ENCODE measurements around the gene ISM1. TPM values are rescaled to one million over a fixed set of nuclear protein-coding genes. Genes with fewer than 3 reads are reported as not detected.

ISM1 gene
- total RNA-seq, 2 experiments from 2014 or later, result 0.87 to 1.1 TPM

DNA sequence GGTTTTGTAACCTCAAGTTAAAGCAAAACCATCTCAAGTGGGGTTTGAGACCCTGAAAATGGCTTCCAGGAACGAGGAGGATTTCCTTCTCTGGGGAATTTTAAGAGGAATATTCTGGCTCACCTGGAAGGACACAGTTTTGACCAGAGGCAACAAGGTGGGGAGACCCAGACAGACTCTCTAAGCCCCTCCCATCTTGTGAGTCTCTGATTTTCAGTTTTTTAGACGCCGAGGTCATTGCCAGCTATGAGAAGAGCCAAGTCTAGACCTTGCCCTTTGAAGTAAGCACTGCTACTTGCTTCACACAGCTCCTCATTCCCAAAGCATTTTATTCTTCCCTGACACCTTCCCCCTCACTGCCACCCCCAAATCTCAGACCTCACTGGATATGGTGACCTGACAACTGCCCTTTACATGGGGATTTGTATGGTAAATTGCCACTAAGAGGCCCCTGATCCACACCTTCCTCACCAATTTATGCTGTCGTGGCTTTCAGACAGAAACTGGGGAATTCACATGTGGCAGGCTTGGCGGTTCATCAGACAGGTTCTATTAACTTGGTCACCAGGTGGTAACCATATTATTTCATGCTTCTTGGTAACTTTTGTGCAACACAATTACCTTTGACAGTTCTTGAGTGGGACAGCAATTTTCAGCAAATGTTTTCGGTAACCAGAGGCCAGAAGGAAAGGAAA lies 116.2 kb downstream of the ISM1 start:
- ATAC-seq (ENCODE audit: poor library complexity) (no peak), DNase-seq (no peak)
- H3K4me3 Mint-ChIP-seq, result no peak overlapping the region
- Histone ChIP-seq H3K27ac (ENCODE audit: low read depth in 1 of 2, low read length in 2 of 2) (no peak overlapping the region), H3K36me3 (ENCODE audit: insufficient read depth, low read length) (no peaks in the 10 kb centered on the region), H3K4me1 (ENCODE audit: insufficient read depth, low read length) (no peaks in the 10 kb centered on the region), H3K9me3 (ENCODE audit: control insufficient read depth in 1 of 2, insufficient read depth in 1 of 2, low read length in 2 of 2) (no peaks in the 10 kb centered on the region), H3K4me3 (ENCODE audit: low read length) (no peak overlapping the region), H3K27me3 (ENCODE audit: control insufficient read depth in 1 of 2, insufficient read depth in 2 of 2, low read length in 2 of 2) (no peaks in the 10 kb centered on the region)
- no peaks in the 10 kb centered on the region for H3K27me3 Mint-ChIP-seq
- CTCF ChIA-PET, result no interaction called here
- TF ChIP-seq, protein P1, sequence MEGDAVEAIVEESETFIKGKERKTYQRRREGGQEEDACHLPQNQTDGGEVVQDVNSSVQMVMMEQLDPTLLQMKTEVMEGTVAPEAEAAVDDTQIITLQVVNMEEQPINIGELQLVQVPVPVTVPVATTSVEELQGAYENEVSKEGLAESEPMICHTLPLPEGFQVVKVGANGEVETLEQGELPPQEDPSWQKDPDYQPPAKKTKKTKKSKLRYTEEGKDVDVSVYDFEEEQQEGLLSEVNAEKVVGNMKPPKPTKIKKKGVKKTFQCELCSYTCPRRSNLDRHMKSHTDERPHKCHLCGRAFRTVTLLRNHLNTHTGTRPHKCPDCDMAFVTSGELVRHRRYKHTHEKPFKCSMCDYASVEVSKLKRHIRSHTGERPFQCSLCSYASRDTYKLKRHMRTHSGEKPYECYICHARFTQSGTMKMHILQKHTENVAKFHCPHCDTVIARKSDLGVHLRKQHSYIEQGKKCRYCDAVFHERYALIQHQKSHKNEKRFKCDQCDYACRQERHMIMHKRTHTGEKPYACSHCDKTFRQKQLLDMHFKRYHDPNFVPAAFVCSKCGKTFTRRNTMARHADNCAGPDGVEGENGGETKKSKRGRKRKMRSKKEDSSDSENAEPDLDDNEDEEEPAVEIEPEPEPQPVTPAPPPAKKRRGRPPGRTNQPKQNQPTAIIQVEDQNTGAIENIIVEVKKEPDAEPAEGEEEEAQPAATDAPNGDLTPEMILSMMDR (IDR thresholded peaks at IDR 0.05), result no peak
- no peaks in the 10 kb centered on the region for H3K36me3 Mint-ChIP-seq (ENCODE audit: low read depth)
- intact Hi-C loops (cut with DNase I, micrococcal nuclease), result no loop called here
- POLR2A ChIA-PET, result interaction anchor here (0.6 kb wide), 1 partner anchor 264 kb away, joined by 3 read pairs; no protein-coding TSS in a partner anchor
- H3K27ac Mint-ChIP-seq, result no peak overlapping the region
- H3K4me1 Mint-ChIP-seq (ENCODE audit: low read depth), result no peaks in the 10 kb centered on the region
- no peaks in the 10 kb centered on the region for H3K9me3 Mint-ChIP-seq

GRCh38 chr20:13338097-13338661 lies 117.1 kb downstream of the ISM1 start:
- Mint-ChIP-seq H3K27me3 (no peaks in the 10 kb centered on the region), H3K4me3 (no peak overlapping the region), H3K36me3 (ENCODE audit: low read depth) (no peaks in the 10 kb centered on the region), H3K27ac (no peak overlapping the region), H3K4me1 (ENCODE audit: low read depth) (no peaks in the 10 kb centered on the region), H3K9me3 (no peaks in the 10 kb centered on the region)
- no peak overlapping the region for H3K27ac ChIP-seq (ENCODE audit: low read depth in 1 of 2, low read length in 2 of 2)
- ChIA-PET POLR2A (no interaction called here), CTCF (no interaction called here)
- no peak overlapping the region for H3K4me3 ChIP-seq (ENCODE audit: low read length)
- no peaks in the 10 kb centered on the region for H3K27me3 ChIP-seq (ENCODE audit: control insufficient read depth in 1 of 2, insufficient read depth in 2 of 2, low read length in 2 of 2)
- H3K9me3 ChIP-seq (ENCODE audit: control insufficient read depth in 1 of 2, insufficient read depth in 1 of 2, low read length in 2 of 2), result peaks cover 0 to 5% of the 10 kb centered on the region in 2 experiments
- DNase-seq (no peak), ATAC-seq (ENCODE audit: poor library complexity) (no peak)
- H3K4me1 ChIP-seq (ENCODE audit: insufficient read depth, low read length), result no peaks in the 10 kb centered on the region
- no peaks in the 10 kb centered on the region for H3K36me3 ChIP-seq (ENCODE audit: insufficient read depth, low read length)
- TF ChIP-seq, protein P1 (IDR thresholded peaks at IDR 0.05), result no peak
- intact Hi-C loops (cut with DNase I, micrococcal nuclease), result no loop called here

DNA sequence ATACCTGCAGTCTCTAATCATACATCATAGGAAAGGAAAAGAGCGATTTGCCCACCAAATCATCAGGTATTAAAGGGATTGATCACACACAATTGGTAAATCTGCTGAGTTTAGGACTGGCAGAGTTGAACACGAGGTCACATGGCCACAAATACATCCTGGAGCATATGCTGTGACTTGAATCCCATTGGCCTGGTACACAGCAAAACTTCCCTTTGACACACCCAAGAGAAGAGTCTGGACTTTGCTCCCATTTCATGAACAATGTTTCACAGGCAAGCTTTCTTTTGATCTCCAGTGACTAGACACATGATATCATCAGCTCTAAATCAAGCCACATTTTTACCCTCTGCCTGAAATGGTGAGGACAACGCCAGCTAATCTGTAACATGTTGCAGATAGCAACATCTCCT lies 117.9 kb downstream of the ISM1 start:
- CTCF ChIA-PET, result no interaction called here
- H3K9me3 Mint-ChIP-seq, result no peaks in the 10 kb centered on the region
- Histone ChIP-seq H3K27me3 (ENCODE audit: control insufficient read depth in 1 of 2, insufficient read depth in 2 of 2, low read length in 2 of 2) (no peaks in the 10 kb centered on the region), H3K4me3 (ENCODE audit: low read length) (no peak overlapping the region), H3K9me3 (ENCODE audit: control insufficient read depth in 1 of 2, insufficient read depth in 1 of 2, low read length in 2 of 2) (peaks cover 0 to 5% of the 10 kb centered on the region in 2 experiments), H3K36me3 (ENCODE audit: insufficient read depth, low read length) (no peaks in the 10 kb centered on the region), H3K27ac (ENCODE audit: low read depth in 1 of 2, low read length in 2 of 2) (no peak overlapping the region), H3K4me1 (ENCODE audit: insufficient read depth, low read length) (no peaks in the 10 kb centered on the region)
- intact Hi-C loops (cut with DNase I, micrococcal nuclease), result no loop called here
- DNase-seq, result no peak
- no peak overlapping the region for H3K4me3 Mint-ChIP-seq
- no peak for ATAC-seq (ENCODE audit: poor library complexity)
- POLR2A ChIA-PET, result no interaction called here
- TF ChIP-seq, protein P1 (IDR thresholded peaks at IDR 0.05), result no peak
- H3K4me1 Mint-ChIP-seq (ENCODE audit: low read depth), result no peaks in the 10 kb centered on the region
- H3K27me3 Mint-ChIP-seq, result no peaks in the 10 kb centered on the region
- no peak overlapping the region for H3K27ac Mint-ChIP-seq
- no peaks in the 10 kb centered on the region for H3K36me3 Mint-ChIP-seq (ENCODE audit: low read depth)

All from CD4-positive, alpha-beta T cell (primary cell).